H9 (cell line): ENCODE measurements around the gene TMEM181. TPM values are rescaled to one million over a fixed set of nuclear protein-coding genes. Genes with fewer than 3 reads are reported as not detected.

ENCODE experiments used
- DNase-seq: peaks from one replicate; pipeline ENCODE4 v3.0.0-alpha.2; 2017
- H2AFZ ChIP-seq: one replicate; pipeline ENCODE4 v1.6.1; 2013; ENCODE audit warnings: mild to moderate bottlenecking, low read length, control low read depth, moderate library complexity
- H2AK5ac ChIP-seq: 2 replicates; pipeline ENCODE4 v1.6.1; 2013; ENCODE audit warnings: low read length, control low read depth, mixed read lengths; ENCODE audit not compliant: insufficient read length
- H2BK120ac ChIP-seq: one replicate; pipeline ENCODE4 v1.6.1; 2013; ENCODE audit warnings: low read depth, mild to moderate bottlenecking, low read length, control low read depth, inconsistent platforms; ENCODE audit not compliant: poor library complexity, severe bottlenecking
- H2BK12ac ChIP-seq: 2 replicates; pipeline ENCODE4 v1.6.1; 2013; ENCODE audit warnings: low read length, control low read depth, mixed read lengths, low read depth; ENCODE audit not compliant: insufficient read length
- H2BK15ac ChIP-seq: 2 replicates; pipeline ENCODE4 v1.6.1; 2013; ENCODE audit warnings: low read depth, low read length, control low read depth
- H2BK20ac ChIP-seq: one replicate; pipeline ENCODE4 v1.6.1; 2013; ENCODE audit warnings: low read depth, mild to moderate bottlenecking, low read length, control low read depth, inconsistent platforms; ENCODE audit not compliant: poor library complexity, severe bottlenecking
- H2BK5ac ChIP-seq: 2 replicates; pipeline ENCODE4 v1.6.1; 2013; ENCODE audit warnings: low read length, control low read depth, mixed read lengths; ENCODE audit not compliant: insufficient read length
- H3K14ac ChIP-seq: 2 replicates; pipeline ENCODE4 v1.6.1; 2013; ENCODE audit warnings: low read length, control low read depth; ENCODE audit not compliant: insufficient read depth
- H3K18ac ChIP-seq: 2 replicates; pipeline ENCODE4 v1.6.1; 2013; ENCODE audit warnings: low read depth, mild to moderate bottlenecking, mixed read lengths, low read length, control low read depth; ENCODE audit not compliant: insufficient read length
- H3K23ac ChIP-seq: 2 replicates; pipeline ENCODE4 v1.6.1; 2013; ENCODE audit warnings: low read length, control low read depth, mixed read lengths, low read depth; ENCODE audit not compliant: insufficient read length
- H3K23me2 ChIP-seq: 2 replicates; pipeline ENCODE4 v1.6.1; 2013; ENCODE audit warnings: low read depth, mild to moderate bottlenecking, mixed read lengths, low read length, control low read depth; ENCODE audit not compliant: insufficient read length, poor library complexity, severe bottlenecking
- H3K27ac ChIP-seq: 2 replicates; pipeline ENCODE4 v1.5.1; 2013; ENCODE audit warnings: low read length, control low read depth, mixed read lengths, low read depth; ENCODE audit not compliant: insufficient read length
- H3K27me3 ChIP-seq: 2 replicates; pipeline ENCODE4 v1.6.1; 2013; ENCODE audit warnings: low read length, control low read depth, inconsistent platforms; ENCODE audit not compliant: insufficient read depth
- H3K4ac ChIP-seq: 2 replicates; pipeline ENCODE4 v1.6.1; 2013; ENCODE audit warnings: low read depth, mild to moderate bottlenecking, control low read depth, inconsistent platforms, low read length, moderate library complexity
- H3K4me1 ChIP-seq: 2 replicates; pipeline ENCODE4 v1.6.1; 2013; ENCODE audit warnings: low read length, control low read depth, inconsistent platforms; ENCODE audit not compliant: insufficient read depth
- H3K4me2 ChIP-seq: 2 replicates; pipeline ENCODE4 v1.6.1; 2013; ENCODE audit warnings: low read length, control low read depth, mixed read lengths; ENCODE audit not compliant: insufficient read length, insufficient read depth
- H3K56ac ChIP-seq: 2 replicates; pipeline ENCODE4 v1.6.1; 2013; ENCODE audit warnings: low read depth, mild to moderate bottlenecking, mixed read lengths, low read length, control low read depth; ENCODE audit not compliant: insufficient read length
- H3K79me1 ChIP-seq: 2 replicates; pipeline ENCODE4 v1.6.1; 2013; ENCODE audit warnings: low read depth, mild to moderate bottlenecking, moderate library complexity, low read length, control low read depth, inconsistent platforms; ENCODE audit not compliant: insufficient read depth, poor library complexity, severe bottlenecking
- H3K79me2 ChIP-seq: 2 replicates; pipeline ENCODE4 v1.6.1; 2013; ENCODE audit warnings: low read length, control low read depth, inconsistent platforms; ENCODE audit not compliant: insufficient read depth
- H3K9ac ChIP-seq: 2 replicates; pipeline ENCODE4 v1.6.1; 2013; ENCODE audit warnings: low read length, control low read depth, mixed read lengths; ENCODE audit not compliant: insufficient read length; ENCODE audit errors: extremely low read depth
- H3K9me3 ChIP-seq: one replicate; pipeline ENCODE4 v1.6.1; 2013; ENCODE audit warnings: low read depth, low read length, inconsistent platforms; ENCODE audit not compliant: control insufficient read depth
- H3T11ph ChIP-seq: one replicate; pipeline ENCODE4 v1.6.1; 2013; ENCODE audit warnings: mild to moderate bottlenecking, low read length, control low read depth, inconsistent platforms
- H4K20me1 ChIP-seq: one replicate; pipeline ENCODE4 v1.6.1; 2013; ENCODE audit not compliant: control insufficient read depth, insufficient read length, insufficient read depth
- H4K5ac ChIP-seq: 2 replicates; pipeline ENCODE4 v1.6.1; 2013; ENCODE audit warnings: low read depth, mild to moderate bottlenecking, mixed read lengths, low read length, control low read depth; ENCODE audit not compliant: insufficient read length
- H4K8ac ChIP-seq: replicated peaks from 2 replicates; pipeline ENCODE4 v1.6.1; 2013; ENCODE audit warnings: low read length, control low read depth, mixed read lengths, low read depth; ENCODE audit not compliant: insufficient read length
- H4K91ac ChIP-seq: 2 replicates; pipeline ENCODE4 v1.6.1; 2013; ENCODE audit warnings: low read depth, mild to moderate bottlenecking, moderate library complexity, mixed read lengths, low read length, control low read depth; ENCODE audit not compliant: insufficient read length
- H3K27ac Mint-ChIP-seq, 3 experiments: 2 replicates in 2 of 3; 3 replicates in 1 of 3; pipeline ENCODE4 v1.8.0; 2020 to 2021; ENCODE audit warnings: mixed read lengths in 3 of 3, mild to moderate bottlenecking in 1 of 3, moderate library complexity in 1 of 3
- H3K27me3 Mint-ChIP-seq: 2 replicates; pipeline ENCODE4 v1.8.0; 2021; ENCODE audit warnings: low read depth, mild to moderate bottlenecking, moderate library complexity, mixed read lengths
- H3K36me3 Mint-ChIP-seq, 3 experiments: 2 replicates in 2 of 3; 3 replicates in 1 of 3; pipeline ENCODE4 v1.8.0; 2020 to 2021; ENCODE audit warnings: low read depth in 3 of 3, mixed read lengths in 3 of 3; ENCODE audit not compliant: insufficient read depth in 1 of 3
- H3K4me1 Mint-ChIP-seq, 2 experiments: 2 replicates each; pipeline ENCODE4 v1.8.0; 2020; ENCODE audit warnings: mixed read lengths in 2 of 2
- H3K4me3 Mint-ChIP-seq, 2 experiments: 2 replicates in 1 of 2; 3 replicates in 1 of 2; pipeline ENCODE4 v1.8.0; 2020 to 2021; ENCODE audit warnings: mild to moderate bottlenecking in 2 of 2, mixed read lengths in 2 of 2, moderate library complexity in 1 of 2
- H3K9me3 Mint-ChIP-seq, 2 experiments: 2 replicates in 1 of 2; 3 replicates in 1 of 2; pipeline ENCODE4 v1.8.0; 2020; ENCODE audit warnings: mild to moderate bottlenecking in 2 of 2, mixed read lengths in 2 of 2, moderate library complexity in 1 of 2
- CTCF ChIP-seq: fragments of 200-600 bp; sonication (generic); conservative IDR thresholded peaks from 3 replicates; pipeline ENCODE4 v1.8.0; 2021; ENCODE audit warnings: antibody characterized with exemption, mild to moderate bottlenecking
- WGBS: extraction: QIAGEN DNeasy Blood & Tissue Kit; methylation state at CpG from one replicate; pipeline ENCODE4 v1.1.7; 2013; ENCODE audit warnings: missing lambda C conversion rate, low lambda C conversion rate, mixed read lengths; ENCODE audit not compliant: insufficient read length; ENCODE audit errors: extremely low coverage; 5-methylcytosine and 5-hydroxymethylcytosine counted together
- total RNA-seq: library from RNA; stranded (reverse); gene quantifications from 2 replicates; pipeline ENCODE4 v1.2.1, GENCODE V29; 2021

Gene TMEM181
- total RNA-seq, 1 experiment from 2014 or later, result 24.4 TPM

- no peak overlapping the region for H3K4me3 Mint-ChIP-seq
- no peak for DNase-seq
- H3K27ac Mint-ChIP-seq, result no peak overlapping the region
Measured at GRCh38 chr6:158647501-158647900, 87.6 kb downstream of the TMEM181 start.

More at GRCh38 chr6:158647501-158647900, 87.6 kb downstream of the TMEM181 start:
- H3K4me1 Mint-ChIP-seq, result peaks cover 15 to 25% of the 10 kb centered on the region in 2 experiments
- no peak overlapping the region for H3K4ac ChIP-seq
- TF ChIP-seq CTCF, result no peak
- no CpG with 5 or more reads among the region's 4 CpGs for WGBS
- no peak overlapping the region for H3K27ac ChIP-seq
- no peak overlapping the region for H2BK15ac ChIP-seq
- no peak overlapping the region for H3K9ac ChIP-seq
- H3K23ac ChIP-seq, result no peak overlapping the region
- no peaks in the 10 kb centered on the region for H3K4me1 ChIP-seq
- H3K9me3 ChIP-seq, result no peaks in the 10 kb centered on the region
- H3K27me3 Mint-ChIP-seq, result peaks cover 20% of the 10 kb centered on the region
- no peak overlapping the region for H4K91ac ChIP-seq
- H4K5ac ChIP-seq, result no peak overlapping the region
- no peak overlapping the region for H3T11ph ChIP-seq
- H3K79me1 ChIP-seq, result no peaks in the 10 kb centered on the region
- H3K27me3 ChIP-seq, result peaks cover 5% of the 10 kb centered on the region; the same call in 1 of the 2 replicates
- no peak overlapping the region for H2BK120ac ChIP-seq
- H3K23me2 ChIP-seq, result peaks cover 4% of the 10 kb centered on the region
- no peak overlapping the region for H3K56ac ChIP-seq
- no peak overlapping the region for H3K4me2 ChIP-seq
- H2AFZ ChIP-seq, result no peak overlapping the region
- no peak overlapping the region for H3K18ac ChIP-seq
- H2BK5ac ChIP-seq, result no peak overlapping the region
- H2BK12ac ChIP-seq, result no peak overlapping the region
- no peak overlapping the region for H2AK5ac ChIP-seq
- no peak overlapping the region for H2BK20ac ChIP-seq
- H3K9me3 Mint-ChIP-seq, result no peaks in the 10 kb centered on the region
- H3K14ac ChIP-seq, result no peak overlapping the region
- no peaks in the 10 kb centered on the region; the same call in 1 of the 2 replicates for H3K79me2 ChIP-seq
- H3K36me3 Mint-ChIP-seq, result peaks cover 0 to 4% (median 0%) of the 10 kb centered on the region in 3 experiments; a peak in 2 of 7 replicates
- no peaks in the 10 kb centered on the region for H4K20me1 ChIP-seq
- no peak overlapping the region for H4K8ac ChIP-seq
